ENCODE data around the gene BCL2L1. TPM values are rescaled to one million over a fixed set of nuclear protein-coding genes. Genes with fewer than 3 reads are reported as not detected.

Gene BCL2L1
- total RNA-seq, 2 donors from 2014 or later, result 60.3 to 89.5 TPM

GRCh38 chr20:31684153-31685015, 38.3 kb downstream of the BCL2L1 start:
- Histone ChIP-seq H3K4me1 (ENCODE audit: control insufficient read depth, insufficient read depth, low read length) (peaks cover 6% of the 10 kb centered on the region), H3K9ac (ENCODE audit: extremely low read depth, low read length, poor library complexity, severe bottlenecking) (no peak overlapping the region), H3K36me3 (ENCODE audit: control insufficient read depth, insufficient read depth, low read length) (peaks cover 38% of the 10 kb centered on the region), H3K27me3 (ENCODE audit: control insufficient read depth, insufficient read depth, low read length, poor library complexity, severe bottlenecking) (no peaks in the 10 kb centered on the region), H3K4me3 (ENCODE audit: low read length) (no peak overlapping the region), H3K27ac (ENCODE audit: low read depth, low read length) (no peak overlapping the region), H3K9me3 (ENCODE audit: control insufficient read depth, low read length) (no peaks in the 10 kb centered on the region)
- no peak for DNase-seq
- peaks cover 21% of the 10 kb centered on the region for H3K4me1 Mint-ChIP-seq
- H3K4me3 Mint-ChIP-seq, result no peak overlapping the region
- no peaks in the 10 kb centered on the region for H3K9me3 Mint-ChIP-seq
- whole genome bisulfite sequencing, 2 experiments (ENCODE audit: insufficient coverage in 1 of 2, insufficient read length in 1 of 2), result 93 to 94% methylated on average over 4 to 11 of the region's 11 CpGs
- H3K27ac Mint-ChIP-seq, result peak overlapping the region; percentile 5
- TF ChIP-seq CTCF (conservative IDR thresholded peaks at IDR 0.05), result no peak
- no peaks in the 10 kb centered on the region for H3K27me3 Mint-ChIP-seq (ENCODE audit: insufficient read depth)
- H3K36me3 Mint-ChIP-seq (ENCODE audit: low read depth), result peaks cover 52% of the 10 kb centered on the region

GRCh38 chr20:31682927-31683326, 39.7 kb downstream of the BCL2L1 start:
- no peak overlapping the region for H3K4me3 ChIP-seq (ENCODE audit: low read length)
- 93 to 96% methylated on average over 2 of the region's 2 CpGs for WGBS, 2 experiments (ENCODE audit: insufficient coverage in 1 of 2, insufficient read length in 1 of 2)
- H3K9ac ChIP-seq (ENCODE audit: extremely low read depth, low read length, poor library complexity, severe bottlenecking), result no peak overlapping the region
- no peaks in the 10 kb centered on the region for H3K27me3 ChIP-seq (ENCODE audit: control insufficient read depth, insufficient read depth, low read length, poor library complexity, severe bottlenecking)
- H3K27ac Mint-ChIP-seq, result peak overlapping the region; percentile 1
- no peak overlapping the region for H3K4me3 Mint-ChIP-seq
- H3K36me3 Mint-ChIP-seq (ENCODE audit: low read depth), result peaks cover 55% of the 10 kb centered on the region
- H3K9me3 ChIP-seq (ENCODE audit: control insufficient read depth, low read length), result no peaks in the 10 kb centered on the region
- peaks cover 43% of the 10 kb centered on the region for H3K36me3 ChIP-seq (ENCODE audit: control insufficient read depth, insufficient read depth, low read length)
- peaks cover 36% of the 10 kb centered on the region for H3K4me1 Mint-ChIP-seq
- H3K27me3 Mint-ChIP-seq (ENCODE audit: insufficient read depth), result no peaks in the 10 kb centered on the region
- TF ChIP-seq CTCF (conservative IDR thresholded peaks at IDR 0.05), result no peak
- H3K4me1 ChIP-seq (ENCODE audit: control insufficient read depth, insufficient read depth, low read length), result peaks cover 13% of the 10 kb centered on the region
- H3K27ac ChIP-seq (ENCODE audit: low read depth, low read length), result peak overlapping the region; percentile 10
- no peak for DNase-seq
- H3K9me3 Mint-ChIP-seq, result no peaks in the 10 kb centered on the region

- H3K36me3 Mint-ChIP-seq (ENCODE audit: low read depth), result peaks cover 56% of the 10 kb centered on the region
- H3K9ac ChIP-seq (ENCODE audit: extremely low read depth, low read length, poor library complexity, severe bottlenecking), result no peak overlapping the region
- no peak for DNase-seq
- peaks cover 13% of the 10 kb centered on the region for H3K4me1 ChIP-seq (ENCODE audit: control insufficient read depth, insufficient read depth, low read length)
- H3K9me3 ChIP-seq (ENCODE audit: control insufficient read depth, low read length), result no peaks in the 10 kb centered on the region
- no peaks in the 10 kb centered on the region for H3K27me3 Mint-ChIP-seq (ENCODE audit: insufficient read depth)
- no peaks in the 10 kb centered on the region for H3K27me3 ChIP-seq (ENCODE audit: control insufficient read depth, insufficient read depth, low read length, poor library complexity, severe bottlenecking)
- H3K4me3 ChIP-seq (ENCODE audit: low read length), result no peak overlapping the region
- peaks cover 44% of the 10 kb centered on the region for H3K36me3 ChIP-seq (ENCODE audit: control insufficient read depth, insufficient read depth, low read length)
- no peak for TF ChIP-seq CTCF (conservative IDR thresholded peaks at IDR 0.05)
- H3K4me3 Mint-ChIP-seq, result no peak overlapping the region
- peaks cover 41% of the 10 kb centered on the region for H3K4me1 Mint-ChIP-seq
- WGBS, 2 experiments (ENCODE audit: insufficient coverage in 1 of 2, insufficient read length in 1 of 2), result 83 to 96% methylated on average over 1 to 3 of the region's 3 CpGs
- no peak overlapping the region for H3K27ac Mint-ChIP-seq
- no peak overlapping the region for H3K27ac ChIP-seq (ENCODE audit: low read depth, low read length)
- H3K9me3 Mint-ChIP-seq, result no peaks in the 10 kb centered on the region
These were observed 40.3 kb downstream of the BCL2L1 start for GRCh38 chr20:31682352-31682751.

Data from endodermal cell (in vitro differentiated cells).